GM12891 (cell line): Measurements from ENCODE around the gene CCDC171.

Experiments
- POLR2A ChIP-seq: IDR thresholded peaks from 2 replicates; pipeline ENCODE4 v1.6.1; 2011; ENCODE audit warnings: low read depth, low read length, control low read depth
- POU2F2 ChIP-seq: IDR thresholded peaks from 2 replicates; pipeline ENCODE4 v1.6.1; 2011; ENCODE audit warnings: low read depth, mild to moderate bottlenecking, control low read depth, low read length, moderate library complexity
- TAF1 ChIP-seq: IDR thresholded peaks from 2 replicates; pipeline ENCODE4 v1.6.1; 2011; ENCODE audit warnings: low read depth, low read length, control low read depth

GRCh38 chr9:15736569-15736968 is 183.7 kb downstream of the CCDC171 start:
- TF ChIP-seq POLR2A (no peak), POU2F2 (no peak), TAF1 (no peak)
